Endothelial cell of umbilical vein (primary cell): ENCODE data around the gene BNC2. TPM values are rescaled to one million over a fixed set of nuclear protein-coding genes. Genes with fewer than 3 reads are reported as not detected.
A peak's percentile ranks its signal among the peaks of the same experiment; 100 is the strongest.

Experiments
- BruUV-seq: library from RNA; stranded (reverse); fragments of 400-500 nt; replicated peaks from 2 replicates; lab custom pipeline; 2021; lab: Mats Ljungman, UMichigan
- CTCF ChIA-PET: fragments of 300-600, 350-600 bp; sonication (Branson Sonifier 250); formaldehyde crosslinking; loops from one replicate; lab custom pipeline; 2021; ENCODE audit warnings: antibody characterized with exemption, inconsistent platforms; lab: Charles Lee
- POLR2A ChIA-PET: fragments of 300-600, 350-600 bp; sonication (Branson Sonifier 250); formaldehyde crosslinking; loops from one replicate; lab custom pipeline; 2021; ENCODE audit warnings: antibody characterized with exemption, inconsistent platforms; lab: Charles Lee
- DNase-seq: peaks from one replicate; pipeline ENCODE4 v3.0.0-alpha.2; 2011; ENCODE audit warnings: low read depth, low spot score
- FAIRE-seq: peaks from 2 replicates; lab custom pipeline; 2011; peaks lifted over from hg19 to GRCh38; lab: Jason Lieb, UNC
- H2AFZ ChIP-seq: 2 replicates; pipeline ENCODE4 v1.6.0; 2012; ENCODE audit warnings: low read depth, low read length, control low read depth, inconsistent platforms
- H3K27ac ChIP-seq: 2 replicates; pipeline ENCODE4 v1.5.1; 2011; ENCODE audit warnings: low read depth, mild to moderate bottlenecking, control low read depth, low read length, moderate library complexity; ENCODE audit not compliant: insufficient read depth
- H3K27me3 ChIP-seq, 2 experiments: 2 replicates each; pipeline versions ENCODE4 v1.6.0 to v1.6.1; 2011; ENCODE audit warnings: low read length in 2 of 2, mixed read lengths in 1 of 2; ENCODE audit not compliant: control insufficient read depth in 2 of 2, insufficient read depth in 2 of 2
- H3K36me3 ChIP-seq, 2 experiments: 2 replicates in 1 of 2; 3 replicates in 1 of 2; pipeline ENCODE4 v1.5.1; 2011; ENCODE audit warnings: low read length in 2 of 2, mild to moderate bottlenecking in 1 of 2, moderate library complexity in 1 of 2; ENCODE audit not compliant: control insufficient read depth in 2 of 2, insufficient read depth in 2 of 2; ENCODE audit errors: extremely low read depth in 1 of 2
- H3K4me1 ChIP-seq: 3 replicates; pipeline ENCODE4 v1.5.1; 2011; ENCODE audit warnings: mild to moderate bottlenecking, low read length; ENCODE audit not compliant: control insufficient read depth, insufficient read depth; ENCODE audit errors: extremely low read depth
- H3K4me2 ChIP-seq: 2 replicates; pipeline ENCODE4 v1.6.1; 2011; ENCODE audit warnings: low read length, control low read depth, mixed read lengths; ENCODE audit not compliant: insufficient read depth
- H3K4me3 ChIP-seq, 3 experiments: fragments of 200-600 bp in 1 of 3; sonication (generic), shearing (Covaris generic) in 1 of 3; replicated peaks in 1 of 3; 2 replicates each; pipeline ENCODE4 v1.5.1; 2011 to 2016; ENCODE audit warnings: control low read depth in 3 of 3, low read length in 3 of 3, mild to moderate bottlenecking in 2 of 3, inconsistent platforms in 1 of 3, low read depth in 1 of 3, moderate library complexity in 1 of 3; ENCODE audit not compliant: insufficient read depth in 1 of 3
- H3K79me2 ChIP-seq: 2 replicates; pipeline ENCODE4 v1.6.0; 2012; ENCODE audit warnings: low read length, inconsistent platforms; ENCODE audit not compliant: control insufficient read depth, insufficient read depth
- H3K9ac ChIP-seq: replicated peaks from 2 replicates; pipeline ENCODE3; 2011; ENCODE audit warnings: low read length, control low read depth; ENCODE audit not compliant: insufficient read depth; ENCODE audit errors: extremely low read depth
- H3K9me1 ChIP-seq: replicated peaks from 3 replicates; pipeline ENCODE4 v1.6.0; 2011; ENCODE audit warnings: mild to moderate bottlenecking, low read length; ENCODE audit not compliant: control insufficient read depth, insufficient read depth; ENCODE audit errors: extremely low read depth
- H3K9me3 ChIP-seq: replicated peaks from 2 replicates; pipeline ENCODE4 v1.5.1; 2012; ENCODE audit warnings: low read length, inconsistent platforms; ENCODE audit not compliant: control insufficient read depth, insufficient read depth
- H4K20me1 ChIP-seq: replicated peaks from 2 replicates; pipeline ENCODE3; 2011; ENCODE audit warnings: mild to moderate bottlenecking, low read length; ENCODE audit not compliant: control insufficient read depth, insufficient read depth; ENCODE audit errors: extremely low read depth
- CTCF ChIP-seq, 2 donors: IDR thresholded peaks; 1 replicate in 1 of 2; 2 replicates in 1 of 2; pipeline ENCODE4 v1.5.1; 2011; ENCODE audit warnings: low read length in 2 of 2, mild to moderate bottlenecking in 2 of 2, moderate library complexity in 2 of 2, control low read depth in 1 of 2, inconsistent platforms in 1 of 2, low read depth in 1 of 2; ENCODE audit not compliant: insufficient read depth in 1 of 2; ENCODE audit errors: extremely low read depth in 1 of 2
- EZH2 ChIP-seq: IDR thresholded peaks from 2 replicates; pipeline ENCODE4 v1.6.1; 2012; ENCODE audit warnings: borderline replicate concordance, low read depth, mild to moderate bottlenecking, moderate library complexity, low read length, inconsistent platforms; ENCODE audit not compliant: severe bottlenecking
- FOS ChIP-seq: IDR thresholded peaks from 2 replicates; pipeline ENCODE4 v1.6.1; 2011; ENCODE audit warnings: mild to moderate bottlenecking, low read length, moderate library complexity, borderline replicate concordance; ENCODE audit not compliant: insufficient read depth
- GATA2 ChIP-seq: IDR thresholded peaks from 2 replicates; pipeline ENCODE4 v1.7.0; 2011; ENCODE audit warnings: low read depth, mild to moderate bottlenecking, moderate library complexity, mixed read lengths, low read length; ENCODE audit not compliant: insufficient read length, insufficient read depth
- JUN ChIP-seq: IDR thresholded peaks from 2 replicates; pipeline ENCODE4 v1.6.1; 2011; ENCODE audit warnings: borderline replicate concordance, low read depth; ENCODE audit not compliant: insufficient read length, insufficient read depth
- MAX ChIP-seq: IDR thresholded peaks from 2 replicates; pipeline ENCODE4 v1.6.1; 2011; ENCODE audit not compliant: insufficient read depth, insufficient read length
- MYC ChIP-seq: IDR thresholded peaks from one replicate; pipeline ENCODE4 v1.6.1; 2011; ENCODE audit warnings: mild to moderate bottlenecking, low read depth, low read length
- POLR2A ChIP-seq: IDR thresholded peaks from 2 replicates; pipeline ENCODE4 v1.6.1; 2012; ENCODE audit warnings: low read depth, mild to moderate bottlenecking, control low read depth, low read length
- POLR2AphosphoS5 ChIP-seq: IDR thresholded peaks from 2 replicates; pipeline ENCODE4 v1.6.1; 2012; ENCODE audit warnings: low read depth, mild to moderate bottlenecking, control low read depth, low read length, moderate library complexity; ENCODE audit not compliant: insufficient read depth
- dilution Hi-C: fragments of 300-500 bp; cut with MboI; formaldehyde crosslinking; loops from one replicate; pipeline ENCODE4 v1.15.0; 2019; ENCODE audit warnings: low sequenced_read_pairs; ENCODE audit not compliant: extremely low pct_ligation_motif_present
- intact Hi-C: fragments of 100-400 bp; cut with micrococcal nuclease; formaldehyde crosslinking; loops from one replicate; pipeline ENCODE4 v1.10.0; 2022
- polyA plus RNA-seq, 4 experiments: library from polyadenylated mRNA; depleted of rRNA in 3 of 4; stranded (reverse) in 3 of 4; unstranded in 1 of 4; fragments of >200 nt; gene quantifications; 2 replicates each; pipeline versions ENCODE4 v1.2.1 to v1.2.3, GENCODE V29; 2011 to 2012; ENCODE audit warnings: missing spikeins in 1 of 4
- total RNA-seq: library from RNA; stranded (reverse); gene quantifications from 2 replicates; pipeline ENCODE4 v1.2.3, GENCODE V29; 2021

BNC2 gene
- total and polyA plus RNA-seq, 2 donors (not counting 3 experiments of a cell fraction or from before 2014, with no cell fraction given), result 12.1 to 34.3 TPM

- intact Hi-C loops (no loop called here), dilution Hi-C loops (no loop called here)
- Histone ChIP-seq H3K9me3 (no peaks in the 10 kb centered on the region), H3K9ac (no peak overlapping the region), H3K4me1 (no peaks in the 10 kb centered on the region), H2AFZ (no peak overlapping the region), H4K20me1 (no peaks in the 10 kb centered on the region), H3K36me3 (no peaks in the 10 kb centered on the region), H3K9me1 (peaks cover 2% of the 10 kb centered on the region), H3K27ac (no peak overlapping the region), H3K79me2 (no peaks in the 10 kb centered on the region), H3K27me3 (no peaks in the 10 kb centered on the region), H3K4me3 (no peak overlapping the region), H3K4me2 (no peak overlapping the region)
- TF ChIP-seq MAX (no peak), MYC (no peak), EZH2 (no peak), POLR2A (no peak), CTCF (IDR thresholded peaks at IDR 0.05; ENCODE audit: extremely low read depth in 1 of 2, insufficient read depth in 1 of 2, low read depth in 1 of 2, low read length in 2 of 2) (no peak), POLR2AphosphoS5 (no peak)
- DNase-seq, result no peak
- FAIRE-seq, result peak; percentile 35
- ChIA-PET POLR2A (no interaction called here), CTCF (interaction anchor here (0.6 kb wide), 1 partner anchor 10 kb away, joined by 3 read pairs; no protein-coding TSS in a partner anchor)
- BruUV-seq, result no TSS peak
These were observed 54.5 kb downstream of the BNC2 start for GRCh38 chr9:16816011-16816410.

GRCh38 chr9:16815079-16815478 lies 55.4 kb downstream of the BNC2 start:
- Histone ChIP-seq H3K79me2 (no peaks in the 10 kb centered on the region), H3K27ac (no peak overlapping the region), H3K36me3 (no peaks in the 10 kb centered on the region), H3K4me1 (no peaks in the 10 kb centered on the region), H3K27me3 (no peaks in the 10 kb centered on the region), H4K20me1 (no peaks in the 10 kb centered on the region), H3K9me3 (no peaks in the 10 kb centered on the region), H3K9me1 (peaks cover 2% of the 10 kb centered on the region), H3K9ac (no peak overlapping the region), H3K4me2 (no peak overlapping the region), H2AFZ (no peak overlapping the region), H3K4me3 (no peak overlapping the region)
- BruUV-seq, result no TSS peak
- TF ChIP-seq POLR2AphosphoS5 (no peak), MYC (no peak), POLR2A (no peak), JUN (no peak), GATA2 (no peak), CTCF (IDR thresholded peaks at IDR 0.05; ENCODE audit: extremely low read depth in 1 of 2, insufficient read depth in 1 of 2, low read depth in 1 of 2, low read length in 2 of 2) (no peak), FOS (no peak), MAX (no peak), EZH2 (no peak)
- ChIA-PET POLR2A (no interaction called here), CTCF (no interaction called here)
- no peak for DNase-seq
- no peak for FAIRE-seq
- intact Hi-C loops (no loop called here), dilution Hi-C loops (no loop called here)
